Dermis blood vessel endothelial cell (primary cell): ENCODE results near the gene CCDC88C. TPM values are rescaled to one million over a fixed set of nuclear protein-coding genes. Genes with fewer than 3 reads are reported as not detected.
"Not testable (repeated sequence)": the region's sequence is repeated elsewhere in the genome, so short reads cannot be mapped to it uniquely, and the experiment has no call there.

Experiments
- DNase-seq: peaks from one replicate; pipeline ENCODE4 v3.0.0; 2010
- total RNA-seq: library from RNA; depleted of rRNA; stranded (reverse); fragments of >200 nt; gene quantifications from 2 replicates; pipeline ENCODE4 v1.2.3, GENCODE V29; 2014

CCDC88C gene
- total RNA-seq, 1 donor from 2014 or later: 50.0 TPM

GRCh38 chr14:91284791-91285548 lies 132.7 kb downstream of the CCDC88C start:
- no peak for DNase-seq

GRCh38 chr14:91284146-91284790 lies 133.4 kb downstream of the CCDC88C start:
- DNase-seq: no peak

- DNase-seq: no peak
Observed at GRCh38 chr14:91283666-91284065, 134.0 kb downstream of the CCDC88C start.

DNA sequence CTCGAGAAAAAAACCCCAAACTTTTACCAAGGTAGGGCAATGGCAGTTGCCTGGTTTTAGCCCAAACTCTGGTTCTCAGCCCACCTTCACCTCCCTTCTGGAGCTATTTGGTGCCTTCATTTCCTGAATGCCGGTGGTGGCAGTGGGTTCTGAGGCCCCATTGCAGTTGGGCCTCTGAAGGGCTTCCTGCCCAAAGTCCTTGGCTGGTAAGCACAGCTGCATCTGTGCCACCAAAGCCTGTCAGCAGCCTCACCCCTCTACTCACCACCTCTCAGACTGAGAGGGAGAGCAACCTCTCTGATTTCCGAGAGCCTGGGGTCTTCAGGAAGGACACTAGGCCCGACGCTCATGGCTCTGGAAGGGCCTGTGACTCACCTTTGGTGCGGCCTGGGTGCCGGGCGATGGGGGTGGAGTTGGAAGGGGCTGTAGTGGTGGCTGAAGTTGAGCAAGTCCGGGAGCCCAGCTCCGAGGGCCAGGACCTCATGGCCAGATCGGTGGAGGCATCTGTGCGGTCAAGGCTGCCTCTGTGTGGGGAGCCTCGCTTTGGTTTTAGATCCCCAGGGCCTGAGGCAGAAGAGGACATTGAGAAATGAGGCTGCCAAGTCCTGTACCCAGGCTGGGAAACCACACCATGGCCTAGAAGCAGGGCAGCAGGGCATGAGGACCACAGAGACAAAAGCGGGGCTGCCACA lies 134.5 kb downstream of the CCDC88C start:
- no peak for DNase-seq

DNA sequence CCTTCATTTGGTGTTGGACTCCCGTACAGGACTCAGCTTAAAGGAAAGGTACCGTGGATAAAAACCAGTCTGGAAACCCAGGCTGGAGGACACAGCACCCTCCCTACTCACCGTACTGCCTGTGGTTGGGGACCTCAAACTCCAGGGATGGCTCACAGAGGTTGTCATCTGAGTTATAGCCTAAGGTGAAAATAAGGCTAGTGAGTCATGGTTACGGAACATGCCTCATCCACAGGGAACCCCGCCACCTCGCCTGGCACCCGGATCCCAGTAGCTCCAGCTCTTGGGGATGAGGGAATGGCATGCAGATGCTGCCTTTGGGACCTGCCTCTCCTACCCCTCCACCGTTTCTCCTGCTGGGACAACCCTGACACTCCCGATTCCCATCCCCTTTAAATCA lies 136.3 kb downstream of the CCDC88C start:
- DNase-seq: no peak

DNA sequence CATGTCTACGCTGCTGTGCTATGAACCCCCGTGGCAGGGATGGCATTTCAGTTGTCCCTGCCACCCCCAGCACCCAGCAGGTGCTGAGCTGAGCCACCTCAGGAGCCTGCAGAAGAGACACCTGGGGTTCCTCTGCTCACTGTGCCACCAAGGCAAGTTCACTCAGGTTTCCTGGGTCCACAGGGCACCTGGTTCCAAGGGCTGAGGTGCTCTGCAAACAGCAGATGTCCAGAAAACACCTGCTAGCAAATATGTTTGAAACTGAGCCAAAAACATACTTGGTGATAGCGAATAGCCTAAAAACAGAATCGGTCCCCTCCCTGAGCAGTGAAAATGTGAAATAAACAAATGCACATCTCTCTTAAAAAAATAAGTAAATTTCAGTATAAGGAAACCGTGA lies 137.5 kb downstream of the CCDC88C start:
- DNase-seq: no peak

DNA sequence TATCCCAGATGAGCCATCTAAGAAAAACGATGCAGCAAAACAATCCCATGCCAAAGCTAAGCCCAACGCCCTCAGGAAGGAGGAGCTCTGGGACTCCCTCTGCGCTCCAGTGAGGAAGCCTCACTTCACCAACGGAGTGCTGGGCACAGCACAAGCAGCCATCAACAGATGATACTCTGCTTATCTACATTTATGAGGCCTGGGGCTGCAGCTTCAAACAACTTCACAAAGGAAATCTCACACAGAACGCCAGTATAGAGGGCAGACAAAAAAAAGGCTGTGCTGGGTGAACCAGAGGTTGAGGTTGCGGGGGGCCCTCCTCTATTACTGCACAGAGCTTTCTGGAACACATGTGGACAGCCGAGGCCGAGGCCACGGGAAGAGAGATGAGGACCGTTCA lies 138.3 kb downstream of the CCDC88C start:
- no peak for DNase-seq

GRCh38 chr14:91278383-91278715 lies 139.3 kb downstream of the CCDC88C start:
- DNase-seq: no peak

DNA sequence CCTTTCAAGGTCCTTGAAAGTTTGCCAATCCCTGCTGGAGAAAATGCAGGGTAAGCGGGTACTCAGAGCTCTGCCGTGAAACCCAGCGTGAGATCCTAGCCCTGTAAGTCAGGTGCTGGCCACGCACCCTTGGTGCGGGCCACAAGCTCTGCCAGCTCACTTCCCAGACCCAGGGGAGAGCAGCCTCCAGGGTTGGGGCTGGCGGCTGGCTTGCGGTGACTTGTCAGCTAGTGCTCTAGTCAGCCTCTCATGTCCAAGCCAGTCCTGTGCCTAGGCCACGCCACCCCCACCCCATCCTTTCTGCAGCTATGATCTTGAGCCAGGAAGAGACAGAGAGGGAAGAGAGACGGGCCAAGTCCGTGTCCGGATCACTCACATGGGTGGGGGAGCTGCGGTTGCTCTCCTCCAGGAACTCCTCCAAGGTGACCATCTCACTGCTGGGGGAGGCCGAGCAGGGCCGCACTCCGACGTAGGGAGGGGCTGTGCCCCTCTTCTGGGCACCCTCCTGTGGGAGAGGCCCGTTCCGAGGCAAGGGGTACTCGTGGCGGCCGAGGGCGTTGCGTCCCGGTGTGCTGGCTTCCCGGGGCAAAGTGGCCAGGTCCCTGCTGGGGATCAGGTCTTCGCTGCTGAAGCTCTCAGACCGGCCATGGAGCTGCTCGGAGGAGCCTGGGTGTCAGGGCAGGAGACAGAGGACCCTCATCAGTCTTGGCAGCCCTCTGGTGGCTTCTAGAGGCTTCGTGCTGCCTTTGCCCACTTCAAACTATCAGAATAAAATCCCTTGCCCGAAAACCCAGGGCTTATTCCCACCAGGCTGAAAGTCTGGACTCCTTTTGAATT lies 139.9 kb downstream of the CCDC88C start:
- DNase-seq: no peak

DNA sequence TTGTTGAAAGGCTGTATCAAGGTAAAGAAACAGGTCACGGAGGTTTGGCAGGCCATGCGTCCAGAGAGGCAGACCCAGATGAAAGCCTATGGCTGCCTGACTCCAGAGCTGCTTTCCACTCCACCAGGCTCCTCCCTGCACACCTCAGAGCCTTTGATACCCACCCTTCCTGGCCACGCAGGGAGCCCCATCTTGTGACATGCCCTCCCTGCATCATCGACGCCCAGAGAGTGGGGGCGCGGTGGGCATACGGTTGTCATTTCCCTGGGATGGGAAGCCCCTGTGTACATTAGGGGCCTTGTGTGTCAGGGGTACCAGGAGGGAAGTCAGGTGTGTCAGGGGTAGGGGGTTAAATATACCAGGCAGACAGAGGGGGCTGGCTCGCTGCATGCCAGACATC lies 142.8 kb downstream of the CCDC88C start:
- DNase-seq: no peak

DNA sequence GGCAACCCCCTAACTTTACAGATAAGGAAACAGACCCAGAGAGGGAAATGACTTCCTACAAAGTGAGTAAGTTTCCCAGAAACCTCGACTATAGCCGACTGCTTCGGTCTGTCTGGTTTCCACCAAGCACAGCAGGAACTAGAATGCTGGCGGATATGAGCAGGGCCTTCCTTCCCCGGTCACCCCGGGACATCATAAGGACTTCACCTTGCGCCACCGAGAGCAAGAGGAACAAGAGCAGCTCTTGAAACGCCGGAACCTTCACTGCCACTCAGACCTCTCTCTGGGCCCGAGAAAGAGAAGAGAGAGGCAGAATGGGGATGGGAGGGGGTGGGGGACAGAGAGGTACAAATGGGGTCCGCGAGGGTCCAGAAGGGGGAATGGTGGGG lies 143.7 kb downstream of the CCDC88C start:
- no peak for DNase-seq

GRCh38 chr14:91273273-91273884 lies 144.2 kb downstream of the CCDC88C start:
- no peak for DNase-seq

GRCh38 chr14:91272341-91273272 lies 145.0 kb downstream of the CCDC88C start:
- no peak for DNase-seq

- DNase-seq: no peak
Observed at GRCh38 chr14:91271639-91272038, 146.0 kb downstream of the CCDC88C start.

DNA sequence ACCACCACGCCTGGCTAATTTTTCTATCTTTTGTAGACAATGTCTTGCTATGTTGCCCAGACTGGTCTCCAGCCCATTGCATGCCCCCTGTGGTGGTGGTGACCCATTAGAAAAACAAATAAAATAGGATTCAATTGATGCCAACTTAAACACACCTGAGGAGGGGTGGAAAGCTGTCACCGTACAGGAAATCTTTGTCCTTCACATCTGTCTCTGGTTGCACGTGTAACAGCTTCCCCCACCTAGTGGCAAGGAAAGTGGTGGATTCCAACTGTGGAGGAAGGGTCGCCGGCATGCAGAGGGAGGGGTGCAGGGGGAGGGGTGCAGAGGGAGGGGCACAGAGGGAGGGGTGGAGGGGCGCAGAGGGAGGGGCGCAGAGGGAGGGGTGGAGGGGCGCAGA lies 147.0 kb downstream of the CCDC88C start:
- no peak for DNase-seq

DNA sequence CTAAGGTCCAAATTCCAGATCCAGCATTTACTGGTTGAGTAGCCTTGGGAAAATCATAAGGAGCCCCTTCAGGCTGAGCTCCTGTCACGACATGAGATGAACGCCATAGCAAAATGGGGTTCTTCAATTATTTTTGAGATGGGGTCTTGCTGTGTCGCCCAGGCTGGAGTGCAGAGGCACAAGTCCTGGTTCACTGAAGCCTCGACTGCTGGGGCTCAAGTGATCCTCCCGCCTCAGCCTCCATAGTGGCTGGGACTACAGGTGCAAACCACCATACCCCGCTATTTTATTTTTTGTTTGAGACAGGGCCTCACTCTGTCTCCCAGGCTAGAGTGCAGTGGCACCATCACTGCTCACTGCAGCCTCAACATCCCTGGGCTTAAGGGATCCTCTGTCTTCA lies 147.4 kb downstream of the CCDC88C start:
- no peak for DNase-seq

DNA sequence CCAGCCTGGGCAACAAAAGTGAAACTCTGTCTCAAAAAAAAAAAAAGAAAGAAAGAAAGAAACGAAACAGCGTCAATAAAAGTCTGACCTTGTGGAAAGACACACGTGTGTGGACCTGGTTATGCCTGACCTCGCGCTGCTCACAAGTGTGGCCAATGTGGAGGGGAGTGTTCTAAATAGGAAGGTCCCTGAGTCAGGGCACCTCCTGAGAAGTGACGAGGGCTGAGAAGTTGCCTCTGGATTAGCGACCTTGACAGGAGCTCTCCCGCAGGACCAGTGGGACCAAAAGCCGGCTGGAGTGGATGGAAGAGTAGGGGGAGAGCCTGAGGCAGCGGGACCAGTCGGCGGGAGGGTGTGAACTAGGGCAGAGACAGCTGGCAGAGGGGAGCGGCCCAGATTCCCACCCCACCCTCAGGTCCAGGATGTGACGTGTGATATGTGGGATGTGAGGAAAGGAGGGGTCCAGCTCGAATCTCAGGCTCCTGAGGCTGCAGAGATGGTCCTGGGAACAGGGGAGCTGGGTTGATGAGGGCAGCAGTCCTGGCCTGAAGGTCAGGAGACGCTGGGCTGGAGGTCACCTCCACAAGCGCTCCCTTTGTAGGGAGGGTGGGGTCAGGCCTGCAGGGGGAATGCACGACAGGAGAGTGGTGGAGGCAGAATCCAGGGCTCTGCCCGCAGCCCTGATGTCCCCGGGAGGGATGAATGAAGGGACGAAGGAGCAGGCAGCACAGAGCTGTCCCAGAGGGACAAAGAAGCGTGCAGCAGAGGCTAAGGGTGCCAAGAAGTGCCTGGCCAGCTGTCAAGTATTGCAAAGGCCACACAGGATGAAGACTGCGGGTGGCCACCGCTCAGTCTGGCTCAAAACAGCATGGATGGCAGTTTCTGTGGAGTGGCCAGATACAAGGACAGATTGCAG lies 148.3 kb downstream of the CCDC88C start:
- no peak for DNase-seq

- DNase-seq: no peak
Observed at GRCh38 chr14:91267965-91268437, 149.6 kb downstream of the CCDC88C start.

DNA sequence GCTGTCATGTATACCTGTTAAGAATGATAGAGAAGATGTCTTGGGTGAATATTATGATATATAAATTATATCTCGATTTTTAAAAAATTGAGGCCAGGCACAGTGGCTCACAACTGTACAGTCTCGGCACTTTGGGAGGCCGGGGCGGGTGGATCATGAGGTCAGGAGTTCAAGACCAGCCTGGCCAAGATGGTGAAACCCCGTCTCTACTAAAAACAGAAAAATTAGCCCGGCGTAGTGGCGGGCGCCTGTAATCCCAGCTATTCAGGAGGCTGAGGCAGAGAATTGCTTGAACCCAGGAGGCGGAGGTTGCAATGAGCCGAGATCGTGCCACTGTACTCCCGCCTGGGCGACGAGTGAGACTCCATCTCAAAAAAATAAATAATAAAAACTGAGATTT lies 151.3 kb downstream of the CCDC88C start:
- DNase-seq: not testable (repeated sequence)

GRCh38 chr14:91265404-91265803 lies 152.2 kb downstream of the CCDC88C start:
- DNase-seq: no peak
